Fibroblast of lung (primary cell): ENCODE results near the gene ZNF710.

ENCODE experiments used
- EZH2 ChIP-seq: IDR thresholded peaks from 2 replicates; pipeline ENCODE4 v1.5.1; 2012; ENCODE audit warnings: low read length, control low read depth, mild to moderate bottlenecking; ENCODE audit errors: missing control alignments
- TF ChIP-seq, protein P1 (sequence below), 2 donors: IDR thresholded peaks in 1 of 2; conservative IDR thresholded peaks in 1 of 2; 1 replicate in 1 of 2; 2 replicates in 1 of 2; pipeline ENCODE4 v1.5.1; 2011 to 2012; ENCODE audit warnings: low read length in 2 of 2, control low read depth in 1 of 2, inconsistent platforms in 1 of 2, low read depth in 1 of 2, mild to moderate bottlenecking in 1 of 2

DNA sequence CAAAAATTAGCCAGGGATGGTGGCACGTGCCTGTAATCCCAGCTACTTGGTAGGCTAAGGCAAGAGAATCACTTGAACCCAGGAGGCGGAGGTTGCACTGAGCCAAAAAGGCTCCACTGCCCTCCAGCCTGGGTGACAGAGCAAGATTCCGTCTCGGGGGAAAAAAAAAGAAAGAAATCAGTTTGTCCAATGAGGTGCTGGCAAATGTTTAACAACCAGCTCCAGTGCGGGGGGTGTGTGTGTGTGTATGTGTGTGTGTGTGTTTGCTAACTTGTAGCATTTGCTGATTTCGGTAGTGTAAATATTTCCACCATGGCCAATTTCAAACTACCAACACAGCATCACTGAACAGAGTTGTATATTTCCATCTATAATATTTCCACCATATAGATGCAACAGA is 124.9 kb downstream of the ZNF710 start:
- TF ChIP-seq, protein P1, sequence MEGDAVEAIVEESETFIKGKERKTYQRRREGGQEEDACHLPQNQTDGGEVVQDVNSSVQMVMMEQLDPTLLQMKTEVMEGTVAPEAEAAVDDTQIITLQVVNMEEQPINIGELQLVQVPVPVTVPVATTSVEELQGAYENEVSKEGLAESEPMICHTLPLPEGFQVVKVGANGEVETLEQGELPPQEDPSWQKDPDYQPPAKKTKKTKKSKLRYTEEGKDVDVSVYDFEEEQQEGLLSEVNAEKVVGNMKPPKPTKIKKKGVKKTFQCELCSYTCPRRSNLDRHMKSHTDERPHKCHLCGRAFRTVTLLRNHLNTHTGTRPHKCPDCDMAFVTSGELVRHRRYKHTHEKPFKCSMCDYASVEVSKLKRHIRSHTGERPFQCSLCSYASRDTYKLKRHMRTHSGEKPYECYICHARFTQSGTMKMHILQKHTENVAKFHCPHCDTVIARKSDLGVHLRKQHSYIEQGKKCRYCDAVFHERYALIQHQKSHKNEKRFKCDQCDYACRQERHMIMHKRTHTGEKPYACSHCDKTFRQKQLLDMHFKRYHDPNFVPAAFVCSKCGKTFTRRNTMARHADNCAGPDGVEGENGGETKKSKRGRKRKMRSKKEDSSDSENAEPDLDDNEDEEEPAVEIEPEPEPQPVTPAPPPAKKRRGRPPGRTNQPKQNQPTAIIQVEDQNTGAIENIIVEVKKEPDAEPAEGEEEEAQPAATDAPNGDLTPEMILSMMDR (conservative IDR thresholded peaks at IDR 0.05 in 1 of 2, IDR thresholded peaks at IDR 0.05 in 1 of 2; ENCODE audit: low read depth in 1 of 2, low read length in 2 of 2): no peak
- TF ChIP-seq EZH2: no peak
